Esophagus muscularis mucosa (tissue), 4 donors: Measurements from ENCODE around the gene ZNF578.

ENCODE experiments used
- CTCF ChIP-seq, 3 experiments: fragments of 200-600 bp in 2 of 3; fragments of 450-650 bp in 1 of 3; sonication (generic) in 2 of 3; IDR thresholded peaks; one replicate each; pipeline ENCODE4 v1.5.1; 2017 to 2019; ENCODE audit warnings: antibody characterized with exemption in 3 of 3, mild to moderate bottlenecking in 2 of 3, moderate library complexity in 1 of 3
- EP300 ChIP-seq: sonication (generic); formaldehyde crosslinking; IDR thresholded peaks from one replicate; pipeline ENCODE4 v1.6.1; 2017; ENCODE audit warnings: antibody characterized with exemption
- POLR2A ChIP-seq: fragments of 450-650 bp; IDR thresholded peaks from one replicate; pipeline ENCODE4 v1.6.1; 2017; ENCODE audit warnings: antibody characterized with exemption, moderate library complexity, mild to moderate bottlenecking, low read depth
- POLR2AphosphoS5 ChIP-seq, 2 donors: sonication (generic); formaldehyde crosslinking; IDR thresholded peaks; one replicate each; pipeline ENCODE4 v1.6.1; 2017; ENCODE audit warnings: antibody characterized with exemption in 2 of 2

GRCh38 chr19:52520013-52520412 is 66.7 kb downstream of the ZNF578 start:
- TF ChIP-seq CTCF (IDR thresholded peaks at IDR 0.05) = no peak
- no peak for TF ChIP-seq POLR2AphosphoS5 (IDR thresholded peaks at IDR 0.05)
- no peak for TF ChIP-seq POLR2A
- no peak for TF ChIP-seq EP300
